IgD-negative memory B cell (primary cell): ENCODE measurements around the gene MARK2. TPM values are rescaled to one million over a fixed set of nuclear protein-coding genes. Genes with fewer than 3 reads are reported as not detected.

Experiments
- H3K27ac Mint-ChIP-seq, 3 donors: one replicate each; pipeline ENCODE4 v1.8.0; 2020 to 2022; ENCODE audit warnings: mild to moderate bottlenecking in 3 of 3, mixed read lengths in 3 of 3, moderate library complexity in 1 of 3
- H3K27me3 Mint-ChIP-seq: one replicate; pipeline ENCODE4 v1.8.0; 2021; ENCODE audit warnings: mixed read lengths
- H3K36me3 Mint-ChIP-seq: one replicate; pipeline ENCODE4 v1.8.0; 2020; ENCODE audit warnings: mild to moderate bottlenecking, mixed read lengths
- H3K4me1 Mint-ChIP-seq, 3 donors: one replicate each; pipeline ENCODE4 v1.8.0; 2020 to 2022; ENCODE audit warnings: mixed read lengths in 3 of 3, mild to moderate bottlenecking in 1 of 3
- H3K4me3 Mint-ChIP-seq, 4 donors: one replicate each; pipeline ENCODE4 v1.8.0; 2020 to 2022; ENCODE audit warnings: mild to moderate bottlenecking in 4 of 4, mixed read lengths in 4 of 4, moderate library complexity in 3 of 4
- H3K9me3 Mint-ChIP-seq, 3 donors: one replicate each; pipeline ENCODE4 v1.8.0; 2020 to 2021; ENCODE audit warnings: mixed read lengths in 3 of 3, mild to moderate bottlenecking in 1 of 3
- polyA plus RNA-seq: library from polyadenylated mRNA; unstranded; fragments of 300-500 nt; fragmentation: Illumina TruSeq; gene quantifications from one replicate; pipeline ENCODE4 v1.2.3, GENCODE V29; 2021

The MARK2 gene
- polyA plus RNA-seq, 1 donor from 2014 or later = 50.8 TPM

- Mint-ChIP-seq H3K4me1 (peaks cover 9 to 19% (median 12%) of the 10 kb centered on the region in 3 donors), H3K36me3 (peaks cover 3% of the 10 kb centered on the region), H3K27me3 (no peaks in the 10 kb centered on the region), H3K27ac (no peak overlapping the region), H3K9me3 (no peaks in the 10 kb centered on the region), H3K4me3 (peak overlapping the region in 2 of 4 donors; percentile 6 to 61)
These were observed 22.7 kb upstream of the MARK2 start for GRCh38 chr11:63816166-63816565.

DNA sequence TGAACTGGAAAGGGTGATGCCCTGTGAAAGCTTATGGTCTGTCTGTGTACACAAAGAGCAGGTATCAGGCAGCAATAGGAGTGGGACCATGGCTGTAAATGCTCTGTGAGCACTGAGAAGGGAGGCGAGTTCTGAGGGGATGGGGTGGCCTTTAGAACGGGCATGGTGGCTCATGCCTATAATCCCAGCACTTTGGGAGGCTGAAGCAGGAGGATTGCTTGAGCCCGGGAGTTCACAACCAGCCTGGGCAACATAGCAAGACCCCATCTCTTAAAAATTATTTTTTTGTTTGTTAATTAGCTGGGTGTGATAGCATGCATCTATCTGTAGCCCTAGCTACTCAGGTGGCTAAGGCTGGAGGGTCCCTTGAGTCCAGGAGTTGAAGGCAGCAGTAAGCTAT is 22.2 kb upstream of the MARK2 start:
- no peaks in the 10 kb centered on the region for H3K27me3 Mint-ChIP-seq
- peaks cover 5% of the 10 kb centered on the region for H3K36me3 Mint-ChIP-seq
- peaks cover 9 to 19% (median 12%) of the 10 kb centered on the region in 3 donors for H3K4me1 Mint-ChIP-seq
- H3K4me3 Mint-ChIP-seq = peak overlapping the region in 1 of 4 donors; percentile 61
- peak overlapping the region in 1 of 3 donors; percentile 67 for H3K27ac Mint-ChIP-seq
- H3K9me3 Mint-ChIP-seq = no peaks in the 10 kb centered on the region

GRCh38 chr11:63817758-63818498 is 21.0 kb upstream of the MARK2 start:
- no peak overlapping the region for H3K4me3 Mint-ChIP-seq
- H3K36me3 Mint-ChIP-seq = peaks cover 5% of the 10 kb centered on the region
- peaks cover 8 to 15% (median 9%) of the 10 kb centered on the region in 3 donors for H3K4me1 Mint-ChIP-seq
- peak overlapping the region in 1 of 3 donors; percentile 93 for H3K27ac Mint-ChIP-seq
- H3K9me3 Mint-ChIP-seq = no peaks in the 10 kb centered on the region
- no peaks in the 10 kb centered on the region for H3K27me3 Mint-ChIP-seq

DNA sequence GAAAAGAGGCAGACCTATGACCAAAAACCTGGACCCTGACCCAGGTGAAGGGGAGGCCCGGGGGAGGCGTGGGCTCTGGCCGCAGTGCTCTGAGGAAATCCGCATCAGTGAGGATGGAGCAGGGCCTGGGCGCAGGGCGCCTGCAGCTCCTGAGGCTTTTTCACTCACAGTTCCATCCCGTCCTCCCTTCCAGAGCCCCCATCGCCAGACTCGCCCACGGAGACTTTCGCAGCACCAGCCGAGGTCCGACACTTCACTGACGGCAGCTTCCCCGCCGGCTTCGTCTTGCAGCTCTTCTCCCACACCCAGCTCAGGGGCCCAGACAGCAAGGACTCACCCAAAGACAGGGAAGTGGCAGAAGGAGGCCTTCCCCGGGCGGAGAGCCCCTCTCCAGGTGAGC is 20.3 kb upstream of the MARK2 start:
- H3K4me1 Mint-ChIP-seq = peaks cover 8 to 15% (median 9%) of the 10 kb centered on the region in 3 donors
- H3K27ac Mint-ChIP-seq = no peak overlapping the region
- H3K9me3 Mint-ChIP-seq = no peaks in the 10 kb centered on the region
- H3K4me3 Mint-ChIP-seq = no peak overlapping the region
- no peaks in the 10 kb centered on the region for H3K27me3 Mint-ChIP-seq
- peaks cover 5% of the 10 kb centered on the region for H3K36me3 Mint-ChIP-seq

DNA sequence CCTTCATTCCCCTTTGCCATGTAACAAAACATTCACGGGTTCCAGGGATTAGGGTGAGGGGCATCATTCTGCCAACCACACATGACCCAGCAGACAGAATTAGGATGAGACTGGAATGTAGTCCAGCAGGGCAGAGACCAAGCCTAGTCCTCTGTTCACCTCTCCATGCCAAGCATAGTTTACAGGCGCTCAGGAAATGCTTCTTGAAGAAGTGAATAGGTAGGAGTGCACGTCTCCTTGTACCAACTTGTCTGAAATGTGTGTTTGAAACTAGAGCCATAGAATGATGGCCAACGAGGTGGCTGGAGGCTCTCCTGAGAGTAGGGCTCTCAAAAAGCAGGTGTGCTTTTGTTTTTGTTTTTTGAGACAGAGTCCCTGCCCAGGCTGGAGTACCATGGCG is 17.5 kb upstream of the MARK2 start:
- Mint-ChIP-seq H3K4me3 (no peak overlapping the region), H3K4me1 (no peaks in the 10 kb centered on the region), H3K27me3 (no peaks in the 10 kb centered on the region), H3K36me3 (peaks cover 7% of the 10 kb centered on the region), H3K9me3 (no peaks in the 10 kb centered on the region), H3K27ac (no peak overlapping the region)

DNA sequence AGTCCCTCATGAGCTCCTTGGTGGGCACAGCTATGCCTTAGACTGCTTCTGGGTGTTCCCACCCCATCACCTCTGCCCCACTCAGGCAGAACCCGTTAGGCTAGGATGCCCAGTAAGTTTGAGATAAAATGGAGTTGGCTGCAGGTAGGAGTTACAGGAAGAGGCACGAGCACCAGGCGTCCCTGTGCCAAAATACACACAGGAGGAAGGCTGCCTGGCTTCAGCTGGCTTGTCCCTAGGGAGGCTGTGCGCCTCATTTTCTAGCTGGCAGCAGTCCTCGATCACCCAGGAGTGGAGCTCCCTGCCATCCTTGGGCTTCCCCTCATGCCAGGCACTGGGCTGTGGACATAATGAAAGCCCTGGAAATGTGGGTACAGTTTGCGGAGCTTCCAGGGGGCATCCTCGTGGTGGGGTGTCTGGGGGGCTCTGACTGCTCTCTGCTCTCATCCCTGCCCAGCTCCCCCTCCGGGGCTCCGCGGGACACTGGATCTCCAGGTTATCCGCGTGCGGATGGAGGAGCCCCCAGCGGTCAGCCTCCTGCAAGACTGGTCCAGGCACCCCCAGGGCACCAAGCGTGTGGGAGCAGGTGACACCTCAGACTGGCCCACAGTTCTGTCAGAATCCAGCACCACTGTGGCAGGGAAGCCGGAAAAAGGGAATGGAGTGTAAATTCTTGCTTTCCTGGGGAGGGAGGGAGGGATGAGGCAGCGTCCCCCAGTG is 12.3 kb upstream of the MARK2 start:
- no peak overlapping the region for H3K4me3 Mint-ChIP-seq
- H3K9me3 Mint-ChIP-seq = no peaks in the 10 kb centered on the region
- peak overlapping the region in 1 of 3 donors; percentile 64 for H3K27ac Mint-ChIP-seq
- H3K27me3 Mint-ChIP-seq = no peaks in the 10 kb centered on the region
- H3K36me3 Mint-ChIP-seq = peaks cover 5% of the 10 kb centered on the region
- no peaks in the 10 kb centered on the region for H3K4me1 Mint-ChIP-seq

GRCh38 chr11:63829823-63830489 is 9.0 kb upstream of the MARK2 start:
- no peaks in the 10 kb centered on the region for H3K27me3 Mint-ChIP-seq
- no peak overlapping the region for H3K4me3 Mint-ChIP-seq
- peaks cover 1% of the 10 kb centered on the region for H3K36me3 Mint-ChIP-seq
- no peaks in the 10 kb centered on the region for H3K9me3 Mint-ChIP-seq
- peaks cover 0 to 3% (median 1%) of the 10 kb centered on the region in 3 donors for H3K4me1 Mint-ChIP-seq
- no peak overlapping the region for H3K27ac Mint-ChIP-seq

DNA sequence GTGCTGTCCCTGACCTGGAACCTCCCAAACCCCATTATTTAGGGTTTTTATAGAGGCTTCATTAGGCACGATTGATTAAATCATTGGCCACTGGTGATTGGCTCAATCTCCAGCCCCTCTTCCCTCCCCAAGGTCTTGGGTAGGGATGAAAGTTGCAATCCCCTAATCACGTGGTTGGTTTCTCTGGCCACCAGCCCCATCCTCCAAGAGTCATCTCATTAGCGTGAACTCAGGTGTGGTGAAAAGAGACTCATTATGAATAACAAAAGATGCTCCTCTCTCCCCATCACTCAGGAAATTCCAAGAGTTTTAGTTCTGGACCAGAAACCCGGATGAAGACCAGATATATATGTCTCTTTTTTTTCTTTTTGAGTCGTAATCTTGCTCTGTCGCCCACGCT is 7.6 kb upstream of the MARK2 start:
- H3K4me1 Mint-ChIP-seq = peaks cover 0 to 5% (median 3%) of the 10 kb centered on the region in 3 donors
- H3K9me3 Mint-ChIP-seq = no peaks in the 10 kb centered on the region
- no peaks in the 10 kb centered on the region for H3K27me3 Mint-ChIP-seq
- H3K36me3 Mint-ChIP-seq = peaks cover 1% of the 10 kb centered on the region
- H3K4me3 Mint-ChIP-seq = no peak overlapping the region
- H3K27ac Mint-ChIP-seq = no peak overlapping the region

- H3K4me1 Mint-ChIP-seq = peaks cover 3 to 10% (median 8%) of the 10 kb centered on the region in 3 donors
- H3K27ac Mint-ChIP-seq = peak overlapping the region in 1 of 3 donors; percentile 16
These were observed 6.6 kb upstream of the MARK2 start for GRCh38 chr11:63832336-63832735.

DNA sequence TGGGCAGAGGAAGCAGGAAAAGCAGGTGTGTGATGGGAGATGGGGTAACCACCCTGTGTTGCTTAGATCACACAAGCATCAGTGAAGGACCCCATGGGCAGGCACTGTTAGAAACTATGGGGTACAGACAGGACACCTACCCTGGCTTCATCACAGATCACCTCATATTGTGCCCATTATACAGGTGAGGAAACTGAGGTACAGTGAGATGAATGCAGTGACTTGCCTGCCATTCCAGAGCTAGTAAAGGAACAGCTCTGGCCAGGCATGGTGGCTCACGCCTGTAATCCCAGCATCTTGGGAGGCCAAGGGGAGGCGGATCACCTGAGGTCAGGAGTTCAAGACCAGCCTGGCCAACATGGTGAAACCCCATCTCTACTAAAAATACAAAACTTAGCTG is 5.9 kb upstream of the MARK2 start:
- peaks cover 1% of the 10 kb centered on the region for H3K36me3 Mint-ChIP-seq
- H3K27me3 Mint-ChIP-seq = no peaks in the 10 kb centered on the region
- no peaks in the 10 kb centered on the region for H3K9me3 Mint-ChIP-seq
- H3K27ac Mint-ChIP-seq = no peak overlapping the region
- peak overlapping the region in 1 of 4 donors; percentile 9 for H3K4me3 Mint-ChIP-seq
- peaks cover 5 to 16% (median 15%) of the 10 kb centered on the region in 3 donors for H3K4me1 Mint-ChIP-seq

More at GRCh38 chr11:63832336-63832735, 6.6 kb upstream of the MARK2 start:
- peak overlapping the region in 1 of 4 donors; percentile 4 for H3K4me3 Mint-ChIP-seq
- H3K27me3 Mint-ChIP-seq = no peaks in the 10 kb centered on the region
- no peaks in the 10 kb centered on the region for H3K9me3 Mint-ChIP-seq
- peaks cover 1% of the 10 kb centered on the region for H3K36me3 Mint-ChIP-seq

GRCh38 chr11:63834535-63835157 is 4.3 kb upstream of the MARK2 start:
- H3K27me3 Mint-ChIP-seq = no peaks in the 10 kb centered on the region
- H3K4me1 Mint-ChIP-seq = peaks cover 5 to 18% (median 18%) of the 10 kb centered on the region in 3 donors
- H3K27ac Mint-ChIP-seq = peak overlapping the region in 1 of 3 donors; percentile 43
- H3K36me3 Mint-ChIP-seq = peaks cover 1% of the 10 kb centered on the region
- H3K9me3 Mint-ChIP-seq = no peaks in the 10 kb centered on the region
- H3K4me3 Mint-ChIP-seq = no peak overlapping the region

GRCh38 chr11:63835158-63835545 is 3.8 kb upstream of the MARK2 start:
- Mint-ChIP-seq H3K36me3 (no peaks in the 10 kb centered on the region), H3K4me3 (no peak overlapping the region), H3K9me3 (no peaks in the 10 kb centered on the region), H3K4me1 (peaks cover 5 to 21% (median 20%) of the 10 kb centered on the region in 3 donors), H3K27me3 (no peaks in the 10 kb centered on the region), H3K27ac (peak overlapping the region in 1 of 3 donors; percentile 43)

GRCh38 chr11:63837027-63837688 is 1.8 kb upstream of the MARK2 start:
- Mint-ChIP-seq H3K4me1 (peaks cover 22 to 40% (median 37%) of the 10 kb centered on the region in 3 donors), H3K27ac (peak overlapping the region; percentile 74 to 96 (median 94)), H3K36me3 (no peaks in the 10 kb centered on the region), H3K4me3 (peak overlapping the region; percentile 69 to 90 (median 76)), H3K9me3 (no peaks in the 10 kb centered on the region), H3K27me3 (no peaks in the 10 kb centered on the region)

- Mint-ChIP-seq H3K4me3 (peak overlapping the region; percentile 90 to 95 (median 92)), H3K27me3 (no peaks in the 10 kb centered on the region), H3K4me1 (peaks cover 22 to 39% (median 38%) of the 10 kb centered on the region in 3 donors), H3K9me3 (no peaks in the 10 kb centered on the region), H3K27ac (peak overlapping the region; percentile 74 to 96 (median 94)), H3K36me3 (no peaks in the 10 kb centered on the region)
These were observed 1.2 kb upstream of the MARK2 start for GRCh38 chr11:63837739-63838138.
